HepG2 (cell line): ENCODE results near the gene CREG1. TPM values are rescaled to one million over a fixed set of nuclear protein-coding genes. Genes with fewer than 3 reads are reported as not detected.

Experiments
- ATAC-seq: fragments of 200-7000 bp; cut with Tn5 transposase; 3 replicates; pipeline ENCODE4 v1.9.1; 2020; ENCODE audit warnings: mild to moderate bottlenecking, moderate library complexity
- BruUV-seq: library from RNA; stranded (reverse); fragments of 400-500 nt; replicated peaks from 2 replicates; lab custom pipeline; 2021; lab: Mats Ljungman, UMichigan
- CTCF ChIA-PET: fragments of 300-600 bp; formaldehyde crosslinking; extraction: SDS; loops from one replicate; lab custom pipeline; 2021; ENCODE audit warnings: low total read pairs, inconsistent platforms, low intra/inter-chr PET ratio; lab: Yijun Ruan, JAX
- POLR2A ChIA-PET: fragments of 350-600 bp; sonication (Branson Sonifier 250); formaldehyde crosslinking; loops from one replicate; lab custom pipeline; 2020; ENCODE audit warnings: antibody characterized with exemption, inconsistent platforms; lab: Yijun Ruan, JAX
- DNase-seq: peaks from one replicate; pipeline ENCODE4 v3.0.0-alpha.2; 2015; ENCODE audit warnings: low spot score
- FAIRE-seq: peaks from 3 replicates; lab custom pipeline; 2011; peaks lifted over from hg19 to GRCh38; lab: Jason Lieb, UNC
- H2AFZ ChIP-seq: one replicate; pipeline ENCODE4 v1.6.1; 2011; ENCODE audit warnings: low read length, inconsistent platforms
- H3K27ac ChIP-seq: fragments of 300-600 bp; 3 replicates; pipeline ENCODE4 v1.8.0; 2011; ENCODE audit warnings: mixed run types, mild to moderate bottlenecking, mixed read lengths, low read length, inconsistent platforms; ENCODE audit not compliant: insufficient read depth; ENCODE audit errors: extremely low read length
- H3K27me3 ChIP-seq, 2 experiments: fragments of 200-600 bp in 1 of 2; 2 replicates in 1 of 2; 3 replicates in 1 of 2; pipeline versions ENCODE4 v1.6.0 to v1.8.0; 2011; ENCODE audit warnings: low read length in 2 of 2, mild to moderate bottlenecking in 2 of 2, moderate library complexity in 2 of 2, inconsistent platforms in 1 of 2; ENCODE audit not compliant: insufficient read depth in 2 of 2, control insufficient read depth in 1 of 2
- H3K36me3 ChIP-seq, 2 experiments: fragments of 200-600 bp in 1 of 2; replicated peaks in 1 of 2; 2 replicates in 1 of 2; 3 replicates in 1 of 2; pipeline versions ENCODE4 v1.5.1 to v1.8.0; 2011; ENCODE audit warnings: low read length in 2 of 2, inconsistent platforms in 1 of 2; ENCODE audit not compliant: insufficient read depth in 2 of 2, control insufficient read depth in 1 of 2
- H3K4me1 ChIP-seq: 2 replicates; pipeline ENCODE4 v1.5.1; 2012; ENCODE audit warnings: low read length, inconsistent platforms; ENCODE audit not compliant: insufficient read depth
- H3K4me2 ChIP-seq: 2 replicates; pipeline ENCODE4 v1.6.0; 2011; ENCODE audit warnings: low read depth, low read length, inconsistent platforms
- H3K4me3 ChIP-seq, 3 experiments: fragments of 200-600 bp in 1 of 3; sonication (generic), shearing (Covaris generic) in 1 of 3; replicated peaks in 1 of 3; 2 replicates each; pipeline ENCODE4 v1.5.1; 2011 to 2016; ENCODE audit warnings: low read length in 3 of 3, inconsistent platforms in 2 of 3, low read depth in 2 of 3, mild to moderate bottlenecking in 2 of 3, control low read depth in 1 of 3, mixed read lengths in 1 of 3; ENCODE audit not compliant: insufficient read depth in 1 of 3
- H3K79me2 ChIP-seq: one replicate; pipeline ENCODE4 v1.6.1; 2011; ENCODE audit warnings: low read length, inconsistent platforms; ENCODE audit not compliant: insufficient read depth
- H3K9ac ChIP-seq: 2 replicates; pipeline ENCODE4 v1.6.0; 2011; ENCODE audit warnings: mild to moderate bottlenecking, low read depth, low read length, inconsistent platforms; ENCODE audit not compliant: insufficient read depth
- H3K9me3 ChIP-seq: 2 replicates; pipeline ENCODE4 v1.5.1; 2012; ENCODE audit warnings: mild to moderate bottlenecking, low read length
- H4K20me1 ChIP-seq: 2 replicates; pipeline ENCODE4 v1.6.0; 2011; ENCODE audit warnings: inconsistent platforms, mild to moderate bottlenecking, low read length, moderate library complexity; ENCODE audit not compliant: insufficient read depth
- TCF7 ChIP-seq: sonication (generic); IDR thresholded peaks from 2 replicates; pipeline ENCODE4 v1.6.1; 2016; ENCODE audit warnings: antibody characterized with exemption, low read depth
- ZBTB4 ChIP-seq: sonication (generic); formaldehyde crosslinking; IDR thresholded peaks from 2 replicates; pipeline ENCODE4 v1.4.0; 2020; ENCODE audit warnings: missing genetic modification reagents, mild to moderate bottlenecking, borderline replicate concordance
- ZBTB42 ChIP-seq: sonication (generic); formaldehyde crosslinking; IDR thresholded peaks from 2 replicates; pipeline ENCODE4 v1.5.0; 2020; ENCODE audit warnings: mild to moderate bottlenecking, missing genetic modification reagents
- ZNF616 ChIP-seq: sonication (generic); formaldehyde crosslinking; IDR thresholded peaks from 2 replicates; pipeline ENCODE4 v1.5.0; 2020; ENCODE audit warnings: low read depth, mild to moderate bottlenecking, missing genetic modification reagents
- WGBS: methylation state at CpG from one replicate; pipeline ENCODE4 v1.1.6; 2017; ENCODE audit warnings: low lambda C conversion rate; 5-methylcytosine and 5-hydroxymethylcytosine counted together
- in situ Hi-C: cut with HindIII; loops from 2 replicates; pipeline ENCODE4 v1.10.0; 2017; ENCODE audit warnings: low pct_unique_long_range_greater_than_20kb; ENCODE audit not compliant: extremely low pct_ligation_motif_present
- intact Hi-C: fragments of 100-400 bp; cut with micrococcal nuclease; formaldehyde crosslinking; loops from one replicate; pipeline ENCODE4 v1.10.0; 2022; ENCODE audit not compliant: unreplicated experiment
- polyA plus RNA-seq, 8 experiments: library from polyadenylated mRNA; depleted of rRNA in 3 of 8; stranded (reverse) in 7 of 8; unstranded in 1 of 8; fragments of >200 nt; fragmentation: Illumina TruSeq in 4 of 8; extraction: Trizol in 4 of 8; gene quantifications; 2 replicates each; pipeline versions ENCODE4 v1.2.1 to v1.2.3, GENCODE V29; 2011 to 2016; ENCODE audit warnings: low read depth in 4 of 8, missing spikeins in 1 of 8, mixed read lengths in 1 of 8; ENCODE audit not compliant: insufficient read depth in 1 of 8
- total RNA-seq, 5 experiments: library from RNA; depleted of rRNA; stranded (reverse); fragments of >200 nt; fragmentation: Illumina TruSeq; extraction: Trizol; gene quantifications; 2 replicates each; pipeline ENCODE4 v1.2.3, GENCODE V29; 2016; ENCODE audit warnings: low read depth in 1 of 5

The CREG1 gene
- total and polyA plus RNA-seq, 2 of the 13 experiments (the other 11 are each of a cell fraction or from before 2014, with no cell fraction given), result 31.3 to 33.5 TPM

- no peak overlapping the region for H3K9ac ChIP-seq
- H3K79me2 ChIP-seq, result no peaks in the 10 kb centered on the region
- no peak overlapping the region for H3K27ac ChIP-seq
- H2AFZ ChIP-seq, result no peak overlapping the region
- peaks cover 19% of the 10 kb centered on the region for H3K4me1 ChIP-seq
- 27% methylated on average over 7 of the region's 8 CpGs for whole genome bisulfite sequencing
- intact Hi-C loops (no loop called here), in situ Hi-C loops (loop anchor here (5.0 kb wide), 1 partner anchor 86 kb away; no protein-coding TSS in a partner anchor)
- H3K36me3 ChIP-seq, result no peaks in the 10 kb centered on the region
- ChIA-PET POLR2A (no interaction called here), CTCF (no interaction called here)
- no peak overlapping the region for H3K4me3 ChIP-seq
- no TSS peak for BruUV-seq
- no peaks in the 10 kb centered on the region for H3K9me3 ChIP-seq
- H4K20me1 ChIP-seq, result no peaks in the 10 kb centered on the region
- ATAC-seq (no peak; the same call in 2 of the 3 replicates), DNase-seq (no peak), FAIRE-seq (no peak)
- H3K27me3 ChIP-seq, result peaks cover 0 to 16% of the 10 kb centered on the region in 2 experiments; a peak in 2 of 5 replicates
- TF ChIP-seq ZBTB4 (CRISPR knock-in tag) (no peak), ZNF616 (CRISPR knock-in tag) (no peak), TCF7 (0 out of 2 replicates have a peak, but pooled peaks have one; percentile 15), ZBTB42 (CRISPR knock-in tag) (no peak)
- H3K4me2 ChIP-seq, result no peak overlapping the region
Observed at GRCh38 chr1:167601442-167602383, 48.2 kb upstream of the CREG1 start.
